RKO (cell line): Measurements from ENCODE around the gene FDXR.

ENCODE experiments used
- DNase-seq: peaks from one replicate; pipeline ENCODE4 v3.0.0-alpha.2; 2016; ENCODE audit warnings: low spot score

FDXR gene

GRCh38 chr17:74833501-74834377 lies 39.1 kb downstream of the FDXR start:
- no peak for DNase-seq

- DNase-seq: no peak
These were observed 40.4 kb downstream of the FDXR start for GRCh38 chr17:74832421-74832820.

- DNase-seq: no peak
These were observed 41.2 kb downstream of the FDXR start for GRCh38 chr17:74831444-74832146.

- no peak for DNase-seq
These were observed 41.9 kb downstream of the FDXR start for GRCh38 chr17:74830861-74831260.

- no peak for DNase-seq
These were observed 45.0 kb downstream of the FDXR start for GRCh38 chr17:74827800-74828199.

- no peak for DNase-seq
These were observed 46.7 kb downstream of the FDXR start for GRCh38 chr17:74825952-74826719.

GRCh38 chr17:74824961-74825627 lies 47.7 kb downstream of the FDXR start:
- no peak for DNase-seq

- no peak for DNase-seq
These were observed 49.8 kb downstream of the FDXR start for GRCh38 chr17:74822939-74823367.

- no peak for DNase-seq
These were observed 50.4 kb downstream of the FDXR start for GRCh38 chr17:74822335-74822938.

- no peak for DNase-seq
These were observed 51.0 kb downstream of the FDXR start for GRCh38 chr17:74821655-74822334.

- DNase-seq: no peak
These were observed 52.9 kb downstream of the FDXR start for GRCh38 chr17:74819801-74820436.

- DNase-seq: no peak
These were observed 54.4 kb downstream of the FDXR start for GRCh38 chr17:74818291-74818938.

- DNase-seq: no peak
These were observed 55.7 kb downstream of the FDXR start for GRCh38 chr17:74816905-74817620.

GRCh38 chr17:74815550-74816370 lies 57.0 kb downstream of the FDXR start:
- no peak for DNase-seq

GRCh38 chr17:74815067-74815466 lies 57.7 kb downstream of the FDXR start:
- DNase-seq: no peak

GRCh38 chr17:74814453-74814852 lies 58.3 kb downstream of the FDXR start:
- no peak for DNase-seq
